ENCODE measurements around the gene NRAS. TPM values are rescaled to one million over a fixed set of nuclear protein-coding genes. Genes with fewer than 3 reads are reported as not detected.

Gene NRAS
- total and polyA plus RNA-seq, 7 donors, result 13.0 to 55.5 (median 16.1) TPM

DNA sequence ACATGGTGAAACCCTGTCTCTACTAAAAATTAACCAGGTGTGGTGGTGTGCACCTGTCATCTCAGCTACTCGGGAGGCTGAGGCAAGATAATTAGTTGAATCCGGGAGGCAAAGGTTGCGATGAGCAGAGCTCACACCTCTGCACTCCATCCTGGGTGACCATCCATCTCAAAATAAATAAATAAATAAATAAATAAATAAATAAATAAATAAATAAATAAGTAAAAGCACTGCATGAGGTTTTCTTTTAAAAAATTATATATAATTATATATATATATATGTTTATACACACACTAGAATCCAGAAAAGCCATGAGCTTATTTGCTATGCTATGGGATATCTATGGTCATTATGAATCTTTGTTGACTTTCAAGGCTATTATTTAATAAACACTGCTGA is 23.6 kb downstream of the NRAS start:
- intact Hi-C loops (cut with DNase I), result no loop called here
- H3K27me3 ChIP-seq, result no peaks in the 10 kb centered on the region
- no peak for DNase-seq
- 88 to 97% methylated on average over 3 of the region's 3 CpGs for WGBS, 2 donors
- H3K27ac ChIP-seq, result no peak overlapping the region
- no peaks in the 10 kb centered on the region for H3K4me1 ChIP-seq
- H3K4me3 ChIP-seq, result no peak overlapping the region
- TF ChIP-seq, protein P1, sequence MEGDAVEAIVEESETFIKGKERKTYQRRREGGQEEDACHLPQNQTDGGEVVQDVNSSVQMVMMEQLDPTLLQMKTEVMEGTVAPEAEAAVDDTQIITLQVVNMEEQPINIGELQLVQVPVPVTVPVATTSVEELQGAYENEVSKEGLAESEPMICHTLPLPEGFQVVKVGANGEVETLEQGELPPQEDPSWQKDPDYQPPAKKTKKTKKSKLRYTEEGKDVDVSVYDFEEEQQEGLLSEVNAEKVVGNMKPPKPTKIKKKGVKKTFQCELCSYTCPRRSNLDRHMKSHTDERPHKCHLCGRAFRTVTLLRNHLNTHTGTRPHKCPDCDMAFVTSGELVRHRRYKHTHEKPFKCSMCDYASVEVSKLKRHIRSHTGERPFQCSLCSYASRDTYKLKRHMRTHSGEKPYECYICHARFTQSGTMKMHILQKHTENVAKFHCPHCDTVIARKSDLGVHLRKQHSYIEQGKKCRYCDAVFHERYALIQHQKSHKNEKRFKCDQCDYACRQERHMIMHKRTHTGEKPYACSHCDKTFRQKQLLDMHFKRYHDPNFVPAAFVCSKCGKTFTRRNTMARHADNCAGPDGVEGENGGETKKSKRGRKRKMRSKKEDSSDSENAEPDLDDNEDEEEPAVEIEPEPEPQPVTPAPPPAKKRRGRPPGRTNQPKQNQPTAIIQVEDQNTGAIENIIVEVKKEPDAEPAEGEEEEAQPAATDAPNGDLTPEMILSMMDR (IDR thresholded peaks at IDR 0.05), result no peak
- TF ChIP-seq EP300 (IDR thresholded peaks at IDR 0.05) (no peak), POLR2A (IDR thresholded peaks at IDR 0.05) (no peak), POLR2AphosphoS5 (IDR thresholded peaks at IDR 0.05) (no peak)
- H3K9me3 ChIP-seq, result no peaks in the 10 kb centered on the region
- H3K36me3 ChIP-seq, result no peaks in the 10 kb centered on the region

DNA sequence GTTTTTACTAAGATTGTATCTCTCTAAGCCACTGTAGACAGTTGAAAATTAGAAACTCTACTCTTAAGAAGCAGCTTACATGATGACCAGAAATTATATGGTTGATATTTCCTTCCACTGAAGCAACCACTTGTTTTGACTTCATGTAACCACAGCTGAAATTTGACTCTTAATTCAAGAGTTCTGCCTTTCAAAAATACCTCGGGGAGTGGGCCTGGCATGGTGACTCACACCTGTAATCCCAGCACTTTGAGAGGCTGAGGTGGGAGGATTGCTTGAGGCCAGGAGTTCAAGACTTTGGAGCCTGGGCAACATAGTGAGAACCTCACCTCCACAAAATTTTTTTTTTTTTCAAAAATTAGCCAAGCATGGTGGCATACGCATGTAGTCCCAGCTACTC is 25.5 kb downstream of the NRAS start:
- Histone ChIP-seq H3K27me3 (no peaks in the 10 kb centered on the region), H3K36me3 (no peaks in the 10 kb centered on the region), H3K27ac (no peak overlapping the region), H3K4me3 (no peak overlapping the region), H3K9me3 (no peaks in the 10 kb centered on the region), H3K4me1 (no peaks in the 10 kb centered on the region)
- intact Hi-C loops (cut with DNase I), result no loop called here
- 81 to 87% methylated on average over 2 of the region's 2 CpGs for WGBS, 2 donors
- DNase-seq, result no peak
- no peak for TF ChIP-seq POLR2A (IDR thresholded peaks at IDR 0.05)
- no peak for TF ChIP-seq EP300 (IDR thresholded peaks at IDR 0.05)
- TF ChIP-seq, protein P1 (IDR thresholded peaks at IDR 0.05), result no peak
- no peak for TF ChIP-seq POLR2AphosphoS5 (IDR thresholded peaks at IDR 0.05)

- 80 to 83% methylated on average over 1 of the region's 1 CpG for WGBS, 2 donors
- TF ChIP-seq POLR2AphosphoS5 (IDR thresholded peaks at IDR 0.05) (no peak), EP300 (IDR thresholded peaks at IDR 0.05) (no peak), POLR2A (IDR thresholded peaks at IDR 0.05) (no peak)
- TF ChIP-seq, protein P1 (IDR thresholded peaks at IDR 0.05), result no peak
- Histone ChIP-seq H3K27ac (no peak overlapping the region), H3K27me3 (no peaks in the 10 kb centered on the region), H3K4me1 (no peaks in the 10 kb centered on the region), H3K4me3 (no peak overlapping the region), H3K9me3 (no peaks in the 10 kb centered on the region), H3K36me3 (no peaks in the 10 kb centered on the region)
- DNase-seq, result no peak
- intact Hi-C loops (cut with DNase I), result no loop called here
Measured at GRCh38 chr1:114690148-114690547, 26.4 kb downstream of the NRAS start.

DNA sequence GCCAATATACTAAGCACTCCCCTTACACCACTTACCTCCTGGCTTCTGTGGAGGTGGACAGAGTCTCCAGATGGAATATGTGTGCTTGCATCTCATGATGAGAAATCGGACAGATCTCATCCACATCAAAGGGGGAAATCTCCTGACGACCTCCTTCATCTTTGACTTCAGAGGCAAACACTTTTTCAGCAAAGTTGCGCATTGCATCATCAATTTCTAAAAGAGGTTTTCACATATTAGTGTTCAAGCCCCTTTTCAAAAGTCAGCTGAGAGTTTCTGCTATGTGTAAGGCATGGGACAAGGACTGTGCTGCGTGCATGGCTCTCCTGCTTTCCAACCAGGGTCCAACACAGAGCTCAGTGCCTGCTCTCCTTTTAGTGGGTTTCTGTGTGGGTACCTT is 28.0 kb downstream of the NRAS start:
- Histone ChIP-seq H3K9me3 (no peaks in the 10 kb centered on the region), H3K4me1 (no peaks in the 10 kb centered on the region), H3K27me3 (no peaks in the 10 kb centered on the region), H3K36me3 (no peaks in the 10 kb centered on the region), H3K27ac (no peak overlapping the region), H3K4me3 (no peak overlapping the region)
- WGBS, 2 donors, result 89% methylated on average over 4 of the region's 4 CpGs
- no peak for DNase-seq
- TF ChIP-seq POLR2AphosphoS5 (IDR thresholded peaks at IDR 0.05) (no peak), EP300 (IDR thresholded peaks at IDR 0.05) (no peak), POLR2A (IDR thresholded peaks at IDR 0.05) (no peak)
- TF ChIP-seq, protein P1 (IDR thresholded peaks at IDR 0.05), result no peak
- intact Hi-C loops (cut with DNase I), result no loop called here

- Histone ChIP-seq H3K4me1 (no peaks in the 10 kb centered on the region), H3K27me3 (no peaks in the 10 kb centered on the region), H3K36me3 (no peaks in the 10 kb centered on the region), H3K4me3 (no peak overlapping the region), H3K27ac (no peak overlapping the region), H3K9me3 (no peaks in the 10 kb centered on the region)
- no peak for DNase-seq
- WGBS, 2 donors, result 80 to 85% methylated on average over 5 of the region's 5 CpGs
- intact Hi-C loops (cut with DNase I), result no loop called here
- no peak for TF ChIP-seq POLR2A (IDR thresholded peaks at IDR 0.05)
- no peak for TF ChIP-seq EP300 (IDR thresholded peaks at IDR 0.05)
- TF ChIP-seq, protein P1 (IDR thresholded peaks at IDR 0.05), result no peak
- no peak for TF ChIP-seq POLR2AphosphoS5 (IDR thresholded peaks at IDR 0.05)
Measured at GRCh38 chr1:114685851-114686250, 30.7 kb downstream of the NRAS start.

All from sigmoid colon (tissue), 7 donors.